PC-3 (cell line): ENCODE results near the gene BCAS1.

ENCODE experiments used
- CTCF ChIP-seq: fragments of 300-600 bp; sonication (generic); conservative IDR thresholded peaks from 2 replicates; pipeline ENCODE4 v1.5.1; 2017; ENCODE audit warnings: antibody characterized with exemption, low read depth, mild to moderate bottlenecking, low read length
- EZH2 ChIP-seq: fragments of 300-600 bp; sonication (generic); IDR thresholded peaks from one replicate; pipeline ENCODE4 v1.6.1; 2017; ENCODE audit warnings: antibody characterized with exemption, mild to moderate bottlenecking, low read length; ENCODE audit not compliant: unreplicated experiment

- TF ChIP-seq CTCF (no peak), EZH2 (no peak)
Measured at GRCh38 chr20:53959911-53960578, 110.3 kb downstream of the BCAS1 start.
